Erythroblast (primary cell): ENCODE data around the gene AMFR.

Experiments
- GATA1 ChIP-seq: IDR thresholded peaks from 2 replicates; pipeline ENCODE4 v1.6.1; 2011; ENCODE audit warnings: low read depth, mild to moderate bottlenecking, control low read depth, low read length, moderate library complexity
- POLR2A ChIP-seq: IDR thresholded peaks from 2 replicates; pipeline ENCODE4 v1.6.1; 2011; ENCODE audit warnings: mild to moderate bottlenecking, low read length

- TF ChIP-seq POLR2A (no peak), GATA1 (no peak)
These were observed 24.9 kb downstream of the AMFR start for GRCh38 chr16:56400458-56400857.
